Activated T-helper 1 cell treated with anti-CD3 and anti-CD28 coated beads, Interleukin-2, amount 50 U/mL, for 16 hours (primary cell): Measurements from ENCODE around the gene B3GNT5.

Experiments
- DNase-seq, 2 donors: peaks; one replicate each; pipeline ENCODE4 v3.0.0-alpha.2; 2020; ENCODE audit warnings: low read depth in 1 of 2, low spot score in 1 of 2

The B3GNT5 gene

DNA sequence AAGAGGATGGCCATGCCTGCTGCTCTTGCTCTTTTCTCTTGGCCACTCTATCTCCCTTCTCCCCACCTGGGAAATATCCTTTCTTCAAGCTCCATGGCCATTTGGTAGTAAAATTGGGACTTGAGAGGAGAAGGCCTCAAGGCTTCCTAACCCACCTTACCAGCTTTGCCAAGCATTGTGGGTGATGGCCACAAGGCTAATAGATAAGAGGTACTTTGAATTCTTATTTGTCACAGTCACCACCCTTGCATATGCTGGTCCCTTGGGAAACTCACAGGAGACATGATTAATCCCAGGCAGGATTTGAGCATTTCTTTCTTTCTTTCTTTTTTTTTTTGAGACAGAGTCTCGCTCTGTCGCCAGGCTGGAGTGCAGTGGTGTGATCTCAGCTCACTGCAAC, 37.2 kb downstream of the B3GNT5 start:
- DNase-seq: no peak

DNA sequence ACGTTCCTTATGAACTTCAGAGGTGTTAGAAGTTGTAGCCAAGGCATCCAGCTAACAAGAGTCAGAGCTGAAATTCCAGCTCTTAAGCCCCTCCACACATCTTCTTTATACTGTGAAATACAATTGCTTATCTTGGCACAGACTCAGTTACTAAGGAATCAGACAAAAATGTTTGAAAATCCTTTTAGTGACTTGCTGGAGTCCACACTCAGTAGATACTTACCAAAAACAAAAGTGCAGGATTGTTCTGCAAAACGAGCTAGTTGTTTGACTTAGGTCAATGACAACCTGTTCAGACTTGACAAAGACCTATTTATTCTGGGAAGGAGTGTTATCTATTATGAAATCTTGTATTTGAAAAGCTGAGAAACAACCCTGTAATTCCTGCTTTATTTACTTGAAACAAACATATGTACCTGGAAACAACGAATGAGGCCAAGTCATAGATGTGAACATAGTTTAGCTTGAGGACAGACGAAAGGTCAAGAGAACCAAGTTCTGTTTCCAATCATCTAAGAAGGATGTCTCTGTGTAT, 38.5 kb downstream of the B3GNT5 start:
- DNase-seq: no peak

DNA sequence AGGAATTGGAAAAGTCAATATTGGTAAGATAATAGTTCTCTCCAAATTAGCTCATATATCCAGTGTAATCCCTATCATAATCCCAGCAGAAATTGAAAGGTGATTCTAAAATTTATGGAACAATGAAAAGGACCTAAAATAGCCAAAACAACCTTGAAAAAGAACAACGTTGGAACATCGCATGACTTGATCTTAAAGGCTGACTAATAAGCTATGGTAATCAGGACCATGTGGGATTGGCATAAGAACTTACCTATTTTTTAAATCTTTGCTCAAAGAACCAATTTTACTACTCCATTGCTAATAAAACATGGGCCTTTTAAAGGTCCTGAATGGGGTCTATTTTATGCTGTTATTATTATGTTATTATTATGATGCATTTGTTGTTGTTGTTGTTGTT, 40.9 kb downstream of the B3GNT5 start:
- DNase-seq: no peak

DNA sequence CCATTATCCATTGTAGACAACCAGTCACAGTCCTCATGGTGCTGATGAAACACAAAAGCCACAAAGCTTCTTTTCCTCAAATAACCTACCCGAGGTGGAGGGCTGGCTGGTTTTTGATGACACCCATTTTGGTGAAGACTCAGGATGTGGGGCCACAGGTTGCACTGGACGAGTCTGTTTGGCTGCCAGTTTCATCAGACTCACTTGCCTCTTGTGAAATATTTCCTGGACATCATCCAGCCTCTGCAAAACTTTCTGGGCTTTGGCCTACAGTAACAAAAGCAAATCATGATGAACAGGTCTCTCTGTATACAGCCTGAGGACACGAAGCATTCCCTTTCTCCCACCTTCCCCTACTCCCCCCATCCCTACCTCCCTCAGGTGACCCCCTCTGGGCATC, 42.2 kb downstream of the B3GNT5 start:
- no peak for DNase-seq

DNA sequence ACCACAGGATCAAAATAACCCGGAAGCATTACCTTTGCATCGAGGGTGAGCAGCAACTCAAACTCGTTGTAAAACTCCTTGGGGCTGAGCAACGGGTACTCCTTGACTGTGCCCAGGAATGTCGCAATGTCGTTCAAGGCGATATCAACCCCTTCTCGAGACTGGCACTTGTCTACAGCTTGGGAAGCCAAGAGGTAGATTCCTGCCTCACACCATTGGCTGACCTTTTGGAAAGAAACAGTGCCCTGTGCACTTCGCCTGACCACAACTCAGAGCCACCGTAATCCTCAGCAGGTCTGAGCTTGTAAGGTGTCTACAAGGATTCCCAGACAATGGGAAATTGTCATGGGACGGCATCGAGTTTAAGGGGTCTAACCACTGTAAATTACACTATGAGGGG, 43.9 kb downstream of the B3GNT5 start:
- no peak for DNase-seq

DNA sequence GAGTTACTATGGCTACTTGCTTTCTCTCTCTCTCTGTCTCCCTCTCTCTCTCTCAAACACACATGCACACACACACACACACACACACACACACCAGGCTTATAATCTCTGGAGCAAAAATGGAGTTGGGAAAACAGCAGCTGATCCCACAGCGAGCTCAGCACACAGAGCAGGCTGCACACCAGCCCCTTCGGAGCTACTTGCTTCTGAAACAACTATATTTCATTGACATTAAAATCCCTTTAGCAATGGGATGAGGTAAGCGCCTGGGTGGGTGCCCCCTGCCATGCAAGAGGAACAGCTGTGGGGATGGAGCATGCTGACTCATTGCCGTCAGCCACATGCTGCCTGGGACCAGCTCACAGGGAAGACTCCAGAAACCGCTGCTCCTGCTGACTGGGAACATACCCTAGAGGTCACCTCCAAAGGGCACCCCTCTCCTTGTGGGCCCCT, 45.7 kb downstream of the B3GNT5 start:
- DNase-seq: no peak

DNA sequence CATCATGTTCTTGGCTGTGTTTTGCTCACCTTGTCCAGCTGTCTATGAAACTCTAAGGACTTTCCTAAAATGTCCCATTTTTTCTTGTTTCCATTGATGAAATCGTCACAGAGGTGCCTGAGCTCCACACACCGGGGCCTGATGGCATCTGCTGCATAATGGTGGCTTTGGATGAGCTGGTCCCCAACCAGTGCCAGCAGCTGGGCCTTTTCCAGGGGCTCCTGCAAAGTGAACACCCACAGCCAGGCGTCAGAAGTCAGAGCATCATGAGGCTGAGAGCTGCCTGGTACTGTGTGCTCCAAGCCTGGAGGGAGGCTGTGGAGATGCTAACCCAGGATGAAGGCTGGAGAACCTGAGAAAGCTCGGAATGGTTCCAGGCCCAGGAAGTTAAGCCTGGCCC, 46.9 kb downstream of the B3GNT5 start:
- DNase-seq: no peak

DNA sequence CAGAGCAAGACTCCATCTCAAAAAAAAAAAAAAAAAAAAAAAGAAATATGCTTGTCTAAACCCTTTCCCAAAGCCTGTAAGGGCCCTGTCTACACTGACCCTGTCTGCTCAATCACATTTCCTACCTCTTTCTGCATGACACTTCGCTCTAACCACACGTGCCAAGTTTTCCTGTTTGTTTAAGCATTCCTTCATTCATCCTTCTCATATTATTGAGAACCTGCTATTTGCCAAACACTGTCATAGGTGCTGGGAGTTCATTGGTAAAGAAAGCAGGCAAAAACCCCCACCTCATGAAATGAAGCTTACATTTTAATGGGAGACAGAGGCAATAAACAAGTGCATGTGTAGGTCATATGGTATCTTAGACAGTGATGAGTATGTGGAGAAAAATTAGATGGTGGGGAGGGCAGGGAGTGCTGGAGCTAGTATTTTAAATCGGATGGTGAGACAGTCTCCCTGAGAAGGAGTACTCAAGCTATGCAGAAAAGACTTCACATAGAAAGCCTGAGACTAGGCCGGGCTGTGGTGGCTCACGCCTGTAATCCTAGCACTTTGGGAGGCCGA, 48.0 kb downstream of the B3GNT5 start:
- DNase-seq: no peak

DNA sequence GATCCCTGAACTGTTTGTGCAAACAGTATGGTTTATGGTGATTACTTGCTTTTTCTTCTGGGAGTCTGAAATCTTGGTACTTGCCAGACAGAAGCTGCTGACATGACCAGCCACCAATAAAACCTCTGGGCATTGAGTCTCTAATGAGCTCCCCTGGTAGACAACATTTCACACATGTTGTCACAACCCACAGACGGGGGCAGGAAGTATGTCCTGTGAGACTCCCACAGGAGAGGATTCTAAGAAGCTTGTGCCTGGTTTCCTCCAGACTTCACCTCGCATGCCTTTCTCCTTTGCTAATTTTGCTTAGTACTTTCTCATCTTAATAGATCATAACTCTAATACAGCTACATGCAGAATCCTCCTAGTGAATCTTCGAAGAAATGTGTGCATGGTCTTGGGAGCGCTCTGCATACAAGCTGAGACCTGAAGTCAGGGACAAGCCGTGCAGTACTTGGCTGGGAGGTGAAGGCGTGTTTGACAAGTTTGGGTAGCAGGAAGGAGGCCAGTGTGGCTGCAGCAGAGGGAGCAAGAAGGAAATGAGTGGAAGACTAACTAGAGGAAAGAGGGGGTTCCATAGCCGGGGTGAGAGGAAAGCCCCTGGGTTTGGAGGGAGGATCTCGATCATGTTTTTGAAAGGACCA, 49.0 kb downstream of the B3GNT5 start:
- DNase-seq: no peak

DNA sequence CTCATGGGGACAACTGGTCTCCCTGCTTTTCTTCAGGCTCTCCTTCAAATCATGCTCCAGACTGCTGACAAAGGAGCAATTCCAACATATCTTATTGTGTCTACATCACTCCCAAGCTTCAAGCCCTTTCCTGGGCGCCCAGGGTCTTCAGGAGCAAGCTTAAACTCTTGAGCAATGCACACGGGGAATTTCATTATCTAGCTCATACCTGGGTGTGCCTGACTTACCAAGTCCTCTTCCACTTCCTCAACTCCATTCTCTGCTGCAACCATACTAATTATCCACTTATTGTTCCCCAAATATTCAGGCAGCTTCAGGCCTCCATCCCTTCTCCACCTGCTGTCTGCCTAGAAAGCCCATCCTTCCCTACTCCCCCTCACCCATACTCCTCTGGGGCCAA, 50.6 kb downstream of the B3GNT5 start:
- DNase-seq: no peak

DNA sequence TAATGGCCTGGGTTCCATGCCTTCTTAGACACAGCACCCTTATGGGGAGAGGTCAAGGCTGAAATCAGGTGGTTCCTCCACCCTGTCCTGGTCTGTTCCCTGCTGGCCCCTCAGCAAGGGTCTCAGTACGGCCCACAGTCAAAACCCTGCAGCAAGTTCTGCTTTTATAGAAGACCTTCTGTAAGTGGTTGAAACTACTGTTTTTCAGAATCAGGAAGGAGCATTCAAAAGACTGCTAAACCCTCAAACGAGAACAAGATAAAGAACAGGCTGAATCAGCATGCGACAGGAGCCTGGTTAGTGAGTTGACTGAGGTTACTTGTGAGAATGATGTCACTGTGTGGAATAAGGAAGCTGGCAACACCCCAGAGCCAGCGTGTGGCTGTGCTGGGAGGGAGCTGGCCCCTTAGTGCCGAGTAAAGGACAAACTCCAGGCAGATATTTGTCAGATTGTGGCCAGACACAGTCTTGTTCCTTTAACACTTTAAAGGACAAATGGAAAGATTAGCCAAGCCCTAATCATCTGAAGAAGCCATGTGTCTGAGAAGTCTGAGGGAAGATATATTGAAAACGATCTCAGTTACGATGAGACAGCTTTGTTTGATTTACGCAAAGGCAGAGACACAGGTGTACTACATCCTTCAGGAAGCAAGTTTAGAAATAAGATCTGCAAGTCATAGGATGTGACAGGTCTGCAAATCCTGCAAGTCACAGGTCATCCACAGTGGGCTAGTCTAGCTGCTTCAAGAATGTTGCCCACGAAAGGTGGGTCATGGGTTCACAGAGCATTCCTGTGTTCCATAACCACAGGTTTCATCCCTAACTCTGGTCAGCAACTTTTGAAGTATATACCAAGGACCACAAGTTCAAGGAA, 54.0 kb downstream of the B3GNT5 start:
- DNase-seq: no peak

DNA sequence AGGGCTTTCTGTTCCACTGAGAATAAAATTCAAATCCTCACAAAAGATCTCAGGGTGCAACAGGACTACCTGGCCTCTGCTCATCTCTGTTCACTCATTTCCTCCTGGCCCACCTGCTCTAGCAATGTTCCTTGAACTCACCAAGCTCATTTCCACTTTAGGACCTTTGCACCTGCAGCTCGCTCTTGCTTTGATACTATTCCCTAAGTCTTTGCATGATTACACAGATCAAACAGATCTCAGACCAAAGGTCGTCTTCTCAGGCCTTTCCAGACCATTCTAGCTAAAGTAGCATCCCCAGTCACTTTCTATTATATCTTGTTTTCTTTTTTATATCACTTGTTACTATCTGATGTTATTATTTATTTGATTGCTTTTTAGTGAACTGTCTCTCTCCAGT, 54.7 kb downstream of the B3GNT5 start:
- DNase-seq: no peak

DNA sequence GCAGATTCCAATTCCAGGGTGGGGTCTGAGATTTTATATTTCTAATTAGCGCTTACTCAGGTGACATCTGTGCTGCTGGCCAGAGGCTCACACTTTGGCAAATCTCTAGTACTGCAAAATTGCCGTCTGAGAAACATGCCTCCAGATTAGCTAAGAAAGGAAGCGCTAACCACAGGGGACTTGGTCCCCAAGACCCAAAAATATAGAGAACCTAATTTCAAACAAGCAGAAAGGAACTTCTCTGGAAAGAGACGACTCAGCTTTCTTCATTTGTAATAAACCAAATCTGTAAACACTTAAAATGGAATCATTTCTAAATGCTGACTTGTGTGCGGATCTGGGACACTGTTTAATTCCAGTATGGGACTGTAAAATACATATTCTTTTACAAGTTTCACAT, 55.7 kb downstream of the B3GNT5 start:
- no peak for DNase-seq

DNA sequence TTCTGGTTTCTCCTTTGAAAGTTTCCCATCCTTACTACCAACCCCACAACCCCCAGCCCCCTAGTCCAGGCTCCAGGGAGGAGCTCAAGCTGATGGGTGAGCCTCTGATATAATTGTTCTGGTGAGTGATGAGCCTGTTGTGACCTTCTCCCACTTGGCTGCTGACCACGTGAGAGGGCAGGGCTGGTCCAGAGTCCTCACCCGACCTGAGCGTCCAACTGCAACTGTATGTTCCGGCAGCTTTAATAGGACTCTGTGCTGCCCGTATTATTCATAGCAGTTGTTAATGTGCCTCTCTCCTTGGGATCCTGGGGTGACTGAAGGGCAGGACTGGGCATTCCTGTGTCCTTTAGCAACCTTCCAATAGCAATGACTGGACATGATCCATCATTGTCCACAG, 56.2 kb downstream of the B3GNT5 start:
- no peak for DNase-seq

DNA sequence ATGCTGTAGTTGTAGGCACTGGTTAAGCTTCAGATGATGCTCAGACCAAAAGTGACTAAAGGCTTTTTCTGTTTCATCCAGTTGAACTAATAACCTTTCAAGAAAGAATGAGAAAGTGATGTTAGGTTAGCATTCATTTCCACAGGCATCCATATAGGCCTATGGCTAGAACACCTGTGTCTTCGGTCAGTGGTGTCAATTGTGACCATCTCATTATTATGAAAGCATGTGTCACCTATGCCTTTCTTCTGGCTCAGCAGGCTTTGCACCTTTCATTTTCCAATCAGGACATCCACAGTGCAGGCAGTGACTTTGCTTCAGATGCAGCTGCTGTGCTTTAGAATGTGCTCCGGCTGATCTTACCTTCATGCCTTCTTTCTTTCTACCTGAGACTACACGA, 57.9 kb downstream of the B3GNT5 start:
- DNase-seq: no peak

DNA sequence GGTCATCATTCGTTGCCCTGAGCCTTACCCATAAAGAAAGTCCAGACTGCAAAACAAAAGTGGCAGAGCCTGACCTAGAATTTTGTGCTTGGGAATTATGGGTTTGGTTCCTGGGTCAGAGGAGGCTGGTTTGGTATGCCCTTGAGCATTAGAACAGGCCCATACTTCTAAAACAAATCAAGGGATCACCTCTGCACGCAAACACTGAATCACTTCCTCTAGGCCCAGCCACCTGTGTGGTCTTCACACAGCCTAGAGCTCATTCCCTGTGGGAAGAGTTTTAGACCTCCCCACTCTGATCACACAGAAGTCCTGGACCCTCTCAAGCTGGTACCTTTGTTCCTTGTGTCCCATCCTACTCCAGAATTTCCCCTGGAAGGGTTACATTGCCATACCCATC, 59.4 kb downstream of the B3GNT5 start:
- DNase-seq: no peak

DNA sequence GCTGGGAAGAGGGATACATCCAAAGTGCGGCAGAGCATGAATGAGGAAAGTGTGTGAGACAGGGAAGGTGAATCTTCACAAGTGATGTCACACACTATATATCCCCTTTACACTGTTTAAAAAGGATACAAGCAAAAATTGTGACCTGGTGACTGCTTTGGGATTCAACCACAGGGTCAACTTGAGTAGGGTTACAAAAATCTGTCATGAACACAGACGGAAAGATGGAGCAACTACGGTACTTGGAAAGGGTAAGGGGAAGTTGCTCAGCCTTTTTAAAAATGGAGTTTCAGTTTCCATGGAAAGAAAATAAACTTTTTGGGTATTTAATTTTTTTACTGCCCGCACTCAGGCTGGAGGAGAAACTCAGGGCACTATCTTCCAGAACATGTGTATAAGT, 60.3 kb downstream of the B3GNT5 start:
- DNase-seq: no peak

DNA sequence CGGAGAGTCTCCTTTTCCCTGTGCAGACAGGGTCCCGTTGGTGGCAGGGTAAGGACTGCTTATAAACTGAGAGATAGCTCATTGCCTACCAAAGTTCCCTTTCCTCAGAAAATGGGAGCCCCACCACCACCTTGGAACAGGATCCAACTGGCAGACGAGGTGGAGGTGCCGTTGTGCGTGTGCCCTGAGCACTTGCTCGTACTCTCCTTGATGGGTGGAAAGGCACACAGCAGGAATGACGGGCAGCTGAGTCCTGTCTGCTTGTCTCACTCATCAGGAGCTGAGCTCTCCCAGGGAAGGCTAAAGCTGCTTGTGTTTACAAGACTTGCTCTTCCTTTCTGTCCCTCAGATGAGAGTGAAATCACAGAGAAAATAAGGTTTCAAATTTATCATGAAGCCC, 60.7 kb downstream of the B3GNT5 start:
- no peak for DNase-seq

DNA sequence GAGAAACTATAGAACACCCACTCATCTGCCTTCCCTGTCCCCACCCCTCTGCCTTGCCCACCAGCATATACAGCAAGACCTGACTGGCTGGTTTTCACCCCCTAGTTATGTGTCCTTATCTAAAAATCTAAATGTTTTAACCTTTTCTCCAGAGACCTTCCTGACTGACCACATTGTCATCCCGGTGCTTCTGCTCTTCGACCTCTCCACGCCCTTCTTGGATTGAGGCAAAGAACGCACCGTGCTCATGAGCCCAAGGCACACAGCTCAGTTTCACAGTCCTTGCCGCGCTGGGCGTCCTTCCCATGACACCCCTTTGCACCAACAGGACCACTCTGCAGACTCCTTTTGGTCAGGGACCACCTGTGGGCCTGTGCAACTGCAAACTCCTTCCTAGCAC, 62.7 kb downstream of the B3GNT5 start:
- no peak for DNase-seq

DNA sequence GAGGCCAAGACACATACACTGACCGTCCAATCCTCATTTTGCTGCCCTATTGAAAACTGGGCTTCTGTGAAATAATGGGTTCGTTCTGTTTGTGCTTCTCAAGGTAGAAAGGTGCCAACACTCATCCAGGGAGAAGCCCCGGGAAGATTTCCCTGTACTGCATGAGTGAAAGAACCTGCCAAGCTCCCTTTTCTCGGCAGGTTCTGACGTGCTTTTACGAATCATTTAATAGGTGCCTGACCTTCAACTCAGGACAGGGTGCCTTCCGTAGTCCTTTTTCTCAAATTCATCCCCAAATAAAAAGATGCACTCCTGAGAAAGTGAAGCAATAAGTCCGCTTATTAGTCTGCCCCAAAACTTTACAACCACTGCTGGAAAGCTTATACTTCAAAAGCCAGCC, 64.2 kb downstream of the B3GNT5 start:
- DNase-seq: no peak

DNA sequence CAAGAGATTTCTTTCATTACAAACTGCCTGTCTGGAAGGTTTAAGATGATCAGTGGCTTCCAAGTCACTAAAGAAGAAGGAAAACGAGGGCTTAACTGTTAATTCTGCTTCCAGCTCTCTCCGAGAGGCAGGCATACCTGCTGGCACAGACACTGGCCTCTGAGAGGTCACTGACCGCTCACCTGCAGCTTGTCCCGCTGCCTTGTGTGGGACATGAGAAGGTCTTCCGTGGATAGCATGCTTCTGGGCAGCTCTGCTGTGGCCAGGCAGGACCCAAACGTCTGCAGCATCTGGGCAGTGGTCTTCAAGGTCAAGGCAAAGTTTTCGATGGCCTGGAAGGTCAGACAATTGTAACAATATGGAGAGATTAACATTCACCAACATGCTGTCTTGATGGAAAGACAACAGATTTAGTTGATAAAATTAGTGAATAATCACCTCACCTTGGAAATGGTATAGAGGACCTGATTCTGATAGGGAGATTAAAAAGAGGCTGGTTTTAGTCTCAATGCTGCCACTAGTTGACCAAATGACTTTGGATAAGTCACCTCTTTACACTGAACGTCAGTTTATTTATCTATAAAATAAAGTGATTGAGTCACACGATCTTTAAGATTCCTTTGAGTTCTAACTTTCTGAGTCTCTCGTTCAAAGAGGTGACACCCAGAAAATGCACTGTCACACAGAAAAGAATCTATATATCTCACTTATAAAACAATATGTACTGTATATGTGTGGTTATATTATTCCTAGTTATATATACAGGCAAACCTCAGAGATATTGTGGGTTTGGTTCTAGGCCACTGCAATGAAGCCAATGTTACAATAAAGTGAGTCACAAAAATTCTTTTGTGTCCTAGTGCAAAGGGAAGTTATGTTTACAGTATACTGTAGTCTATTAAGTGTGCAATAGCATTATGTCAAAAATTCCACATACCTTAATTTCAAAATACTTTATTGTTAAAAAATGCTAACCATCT, 65.1 kb downstream of the B3GNT5 start:
- DNase-seq: no peak
